H1 (cell line): ENCODE measurements around the gene ANKS1A. TPM values are rescaled to one million over a fixed set of nuclear protein-coding genes. Genes with fewer than 3 reads are reported as not detected.

Source experiments
- ATF2 ChIP-seq: IDR thresholded peaks from 2 replicates; pipeline ENCODE4 v1.6.1; 2012; ENCODE audit warnings: low read length, inconsistent platforms
- BACH1 ChIP-seq: IDR thresholded peaks from 2 replicates; pipeline ENCODE4 v1.6.1; 2012; ENCODE audit warnings: low read length, improper control_type of control experiment
- CHD7 ChIP-seq: fragments of 300-600 bp; sonication (generic); IDR thresholded peaks from 2 replicates; pipeline ENCODE4 v1.7.1; 2012; ENCODE audit warnings: low read length, moderate library complexity, mild to moderate bottlenecking, inconsistent platforms; ENCODE audit not compliant: insufficient replicate concordance
- CTCF ChIP-seq, 3 experiments: IDR thresholded peaks; 1 replicate in 2 of 3; 2 replicates in 1 of 3; pipeline versions ENCODE4 v1.5.1 to v1.6.1; 2011; ENCODE audit warnings: low read length in 3 of 3, mild to moderate bottlenecking in 3 of 3, inconsistent platforms in 2 of 3, low read depth in 1 of 3, moderate library complexity in 1 of 3; ENCODE audit not compliant: insufficient read depth in 1 of 3; ENCODE audit errors: control extremely low read depth in 1 of 3
- EP300 ChIP-seq, 2 experiments: IDR thresholded peaks; 1 replicate in 1 of 2; 2 replicates in 1 of 2; pipeline ENCODE4 v1.6.1; 2011 to 2012; ENCODE audit warnings: low read depth in 2 of 2, low read length in 2 of 2, mild to moderate bottlenecking in 2 of 2, borderline replicate concordance in 1 of 2, inconsistent platforms in 1 of 2, moderate library complexity in 1 of 2
- SIX5 ChIP-seq: IDR thresholded peaks from 2 replicates; pipeline ENCODE4 v1.6.1; 2011; ENCODE audit warnings: mild to moderate bottlenecking, low read depth, low read length
- polyA plus RNA-seq, 7 experiments: library from polyadenylated mRNA; depleted of rRNA in 3 of 7; stranded (reverse) in 5 of 7; unstranded in 2 of 7; fragments of >200 nt in 5 of 7; fragments of 200-250 nt in 2 of 7; gene quantifications; 1 replicate in 5 of 7; 2 replicates in 1 of 7; 4 replicates in 1 of 7; pipeline versions ENCODE4 v1.2.1 to v1.2.3, GENCODE V29; 2011 to 2013; ENCODE audit warnings: missing spikeins in 2 of 7, mixed read lengths in 2 of 7
- total RNA-seq: library from RNA; stranded (reverse); fragmentation: NEBNext Ultra II Directional; extraction: Animal tissue kit (Norgen Biotek cat#: 25700); gene quantifications from 2 replicates; pipeline ENCODE4 v1.2.1, GENCODE V29; 2021

The ANKS1A gene
- total and polyA plus RNA-seq, 2 of the 8 experiments (the other 6 are each of a cell fraction or from before 2014, with no cell fraction given), result 9.8 to 30.9 TPM

GRCh38 chr6:35050757-35051330 lies 161.8 kb downstream of the ANKS1A start (continued):
- no peak for TF ChIP-seq CHD7
- no peak for TF ChIP-seq BACH1
- TF ChIP-seq SIX5, result no peak
- no peak for TF ChIP-seq EP300 (IDR thresholded peaks at IDR 0.05; ENCODE audit: borderline replicate concordance in 1 of 2, low read depth in 2 of 2, low read length in 2 of 2)
- no peak for TF ChIP-seq ATF2
- no peak for TF ChIP-seq CTCF (IDR thresholded peaks at IDR 0.05; ENCODE audit: control extremely low read depth in 1 of 3, insufficient read depth in 1 of 3, low read depth in 1 of 3, low read length in 3 of 3)
